ENCODE measurements around the gene HDAC4.

HDAC4 gene

GRCh38 chr2:239152916-239153305, 247.9 kb downstream of the HDAC4 start:
- no peaks in the 10 kb centered on the region for H3F3A ChIP-seq (ENCODE audit: insufficient read depth, low read length)
- H3K4me3 ChIP-seq (ENCODE audit: low read length), result no peak overlapping the region
- no peaks in the 10 kb centered on the region for H3K9me2 ChIP-seq (replicated peaks; ENCODE audit: insufficient read depth, low read length)
- H3K36me3 ChIP-seq (replicated peaks; ENCODE audit: insufficient read depth, low read length), result no peaks in the 10 kb centered on the region
- H3K4me1 ChIP-seq (ENCODE audit: low read length), result peaks cover 7% of the 10 kb centered on the region; the same call in 1 of the 2 replicates
- DNase-seq, result no peak
- H3K27me3 ChIP-seq (replicated peaks; ENCODE audit: insufficient read depth, low read length), result no peaks in the 10 kb centered on the region
- H3K79me2 ChIP-seq (ENCODE audit: low read length), result 0 out of 2 replicates have a peak, but pooled peaks cover 2% of the 10 kb centered on the region
- H4K20me1 ChIP-seq (ENCODE audit: insufficient read depth, low read length), result no peaks in the 10 kb centered on the region
- TF ChIP-seq CTCF (IDR thresholded peaks at IDR 0.05; ENCODE audit: low read length) (no peak), EZH2phosphoT487 (IDR thresholded peaks at IDR 0.05; ENCODE audit: low read length) (no peak), EZH2 (optimal IDR thresholded peaks at IDR 0.05; ENCODE audit: low read depth, low read length) (no peak)
- no peak overlapping the region for H3K4me2 ChIP-seq (ENCODE audit: low read depth, low read length)
- no peaks in the 10 kb centered on the region for H3K9me3 ChIP-seq (replicated peaks; ENCODE audit: insufficient read depth, low read length)
- no peak overlapping the region for H3K27ac ChIP-seq (ENCODE audit: low read length)
- no peak overlapping the region for H2AFZ ChIP-seq (ENCODE audit: low read length)
- no peak overlapping the region for H3K9ac ChIP-seq (ENCODE audit: low read length)

GRCh38 chr2:239152239-239152915, 248.4 kb downstream of the HDAC4 start:
- no peak overlapping the region for H3K9ac ChIP-seq (ENCODE audit: low read length)
- H3K79me2 ChIP-seq (ENCODE audit: low read length), result 0 out of 2 replicates have a peak, but pooled peaks cover 2% of the 10 kb centered on the region
- no peaks in the 10 kb centered on the region for H3K9me3 ChIP-seq (replicated peaks; ENCODE audit: insufficient read depth, low read length)
- peaks cover 2% of the 10 kb centered on the region; the same call in 1 of the 2 replicates for H3K4me1 ChIP-seq (ENCODE audit: low read length)
- TF ChIP-seq EZH2 (optimal IDR thresholded peaks at IDR 0.05; ENCODE audit: low read depth, low read length), result no peak
- TF ChIP-seq CTCF (IDR thresholded peaks at IDR 0.05; ENCODE audit: low read length), result no peak
- no peak for TF ChIP-seq EZH2phosphoT487 (IDR thresholded peaks at IDR 0.05; ENCODE audit: low read length)
- no peaks in the 10 kb centered on the region for H3K36me3 ChIP-seq (replicated peaks; ENCODE audit: insufficient read depth, low read length)
- no peak overlapping the region for H3K4me3 ChIP-seq (ENCODE audit: low read length)
- no peaks in the 10 kb centered on the region for H3F3A ChIP-seq (ENCODE audit: insufficient read depth, low read length)
- no peaks in the 10 kb centered on the region for H4K20me1 ChIP-seq (ENCODE audit: insufficient read depth, low read length)
- no peaks in the 10 kb centered on the region for H3K27me3 ChIP-seq (replicated peaks; ENCODE audit: insufficient read depth, low read length)
- H3K27ac ChIP-seq (ENCODE audit: low read length), result no peak overlapping the region
- no peak for DNase-seq
- H3K4me2 ChIP-seq (ENCODE audit: low read depth, low read length), result no peak overlapping the region
- no peaks in the 10 kb centered on the region for H3K9me2 ChIP-seq (replicated peaks; ENCODE audit: insufficient read depth, low read length)
- H2AFZ ChIP-seq (ENCODE audit: low read length), result no peak overlapping the region

- DNase-seq, result no peak
These were observed 249.4 kb downstream of the HDAC4 start for GRCh38 chr2:239151201-239152131.

More at GRCh38 chr2:239151201-239152131, 249.4 kb downstream of the HDAC4 start:
- no peaks in the 10 kb centered on the region for H3K4me1 ChIP-seq (ENCODE audit: low read length)
- no peak for TF ChIP-seq CTCF (IDR thresholded peaks at IDR 0.05; ENCODE audit: low read length)
- TF ChIP-seq EZH2 (optimal IDR thresholded peaks at IDR 0.05; ENCODE audit: low read depth, low read length), result no peak
- no peak for TF ChIP-seq EZH2phosphoT487 (IDR thresholded peaks at IDR 0.05; ENCODE audit: low read length)
- H4K20me1 ChIP-seq (ENCODE audit: insufficient read depth, low read length), result no peaks in the 10 kb centered on the region
- H3K9me3 ChIP-seq (replicated peaks; ENCODE audit: insufficient read depth, low read length), result no peaks in the 10 kb centered on the region
- no peak overlapping the region for H3K27ac ChIP-seq (ENCODE audit: low read length)
- H3K79me2 ChIP-seq (ENCODE audit: low read length), result no peaks in the 10 kb centered on the region
- no peak overlapping the region for H3K4me3 ChIP-seq (ENCODE audit: low read length)
- no peak overlapping the region for H3K4me2 ChIP-seq (ENCODE audit: low read depth, low read length)
- H3K9me2 ChIP-seq (replicated peaks; ENCODE audit: insufficient read depth, low read length), result no peaks in the 10 kb centered on the region
- H3K27me3 ChIP-seq (replicated peaks; ENCODE audit: insufficient read depth, low read length), result no peaks in the 10 kb centered on the region
- no peaks in the 10 kb centered on the region for H3F3A ChIP-seq (ENCODE audit: insufficient read depth, low read length)
- no peak overlapping the region for H3K9ac ChIP-seq (ENCODE audit: low read length)
- H3K36me3 ChIP-seq (replicated peaks; ENCODE audit: insufficient read depth, low read length), result no peaks in the 10 kb centered on the region
- H2AFZ ChIP-seq (ENCODE audit: low read length), result no peak overlapping the region
